GM23338 (cell line): ENCODE data around the gene GHR. TPM values are rescaled to one million over a fixed set of nuclear protein-coding genes. Genes with fewer than 3 reads are reported as not detected.

Experiments
- ATAC-seq: fragments of 200-7000 bp; cut with Tn5 transposase; 3 replicates; pipeline ENCODE4 v1.9.1; 2020
- DNase-seq: peaks from one replicate; pipeline ENCODE4 v3.0.0-alpha.2; 2015; ENCODE audit warnings: low spot score
- H2AFZ ChIP-seq: fragments of 200-600 bp; sonication (generic); 2 replicates; pipeline ENCODE4 v1.8.0; 2016; ENCODE audit warnings: antibody characterized with exemption, mild to moderate bottlenecking, moderate library complexity
- H3F3A ChIP-seq: fragments of 200-600 bp; sonication (generic); replicated peaks from 2 replicates; pipeline ENCODE4 v1.8.0; 2017; ENCODE audit warnings: antibody characterized with exemption, mixed run types, low read depth
- H3K27ac ChIP-seq: fragments of 200-600 bp; sonication (generic); 2 replicates; pipeline ENCODE4 v1.6.1; 2016; ENCODE audit warnings: low read depth
- H3K27me3 ChIP-seq: fragments of 200-600 bp; sonication (generic); 2 replicates; pipeline ENCODE4 v1.8.0; 2016; ENCODE audit warnings: mild to moderate bottlenecking, mixed run types, moderate library complexity; ENCODE audit not compliant: insufficient read depth
- H3K36me3 ChIP-seq: fragments of 200-600 bp; sonication (generic); 2 replicates; pipeline ENCODE4 v1.8.0; 2016; ENCODE audit warnings: mild to moderate bottlenecking; ENCODE audit not compliant: insufficient read depth
- H3K4me1 ChIP-seq: fragments of 200-600 bp; sonication (generic); 2 replicates; pipeline ENCODE4 v1.8.0; 2016; ENCODE audit warnings: mild to moderate bottlenecking, moderate library complexity; ENCODE audit not compliant: insufficient read depth
- H3K4me2 ChIP-seq: fragments of 200-600 bp; sonication (generic); 2 replicates; pipeline ENCODE4 v1.7.1; 2017; ENCODE audit warnings: mixed run types
- H3K4me3 ChIP-seq: fragments of 200-600 bp; sonication (generic); 2 replicates; pipeline ENCODE4 v1.6.1; 2016; ENCODE audit warnings: mixed run types
- H3K79me2 ChIP-seq: fragments of 200-600 bp; sonication (generic); replicated peaks from 2 replicates; pipeline ENCODE4 v1.8.0; 2017; ENCODE audit warnings: mild to moderate bottlenecking; ENCODE audit not compliant: insufficient read depth
- H3K9me2 ChIP-seq: fragments of 200-600 bp; sonication (generic); 2 replicates; pipeline ENCODE4 v1.8.0; 2017; ENCODE audit not compliant: insufficient read depth
- H4K20me1 ChIP-seq: fragments of 200-600 bp; sonication (generic); replicated peaks from 2 replicates; pipeline ENCODE4 v1.8.0; 2017; ENCODE audit warnings: mild to moderate bottlenecking; ENCODE audit not compliant: insufficient read depth
- H3K27ac Mint-ChIP-seq: 2 replicates; pipeline ENCODE4 v1.8.0; 2020; ENCODE audit warnings: inconsistent platforms, mild to moderate bottlenecking, moderate library complexity, mixed read lengths
- H3K27me3 Mint-ChIP-seq: 3 replicates; pipeline ENCODE4 v1.8.0; 2022; ENCODE audit warnings: low read depth, mild to moderate bottlenecking, moderate library complexity, mixed read lengths, inconsistent platforms; ENCODE audit not compliant: insufficient read depth, poor library complexity
- H3K36me3 Mint-ChIP-seq: 3 replicates; pipeline ENCODE4 v1.8.0; 2021; ENCODE audit warnings: low read depth, mild to moderate bottlenecking, inconsistent platforms, moderate library complexity, mixed read lengths
- H3K4me1 Mint-ChIP-seq: 3 replicates; pipeline ENCODE4 v1.8.0; 2020; ENCODE audit warnings: mild to moderate bottlenecking, inconsistent platforms, mixed read lengths
- H3K4me3 Mint-ChIP-seq: 3 replicates; pipeline ENCODE4 v1.8.0; 2021; ENCODE audit warnings: moderate library complexity, mild to moderate bottlenecking, inconsistent platforms, mixed read lengths
- H3K9me3 Mint-ChIP-seq: 3 replicates; pipeline ENCODE4 v1.8.0; 2020; ENCODE audit warnings: moderate library complexity, mild to moderate bottlenecking, inconsistent platforms, mixed read lengths
- CREB1 ChIP-seq: fragments of 250-450 bp; sonication (Bioruptor Pico); IDR thresholded peaks from 2 replicates; pipeline ENCODE4 v1.5.0; 2020; ENCODE audit warnings: low read depth, mild to moderate bottlenecking, moderate library complexity
- EZH2phosphoT487 ChIP-seq: fragments of 200-600 bp; sonication (generic); IDR thresholded peaks from one replicate; pipeline ENCODE4 v1.8.1; 2018; ENCODE audit warnings: antibody characterized with exemption; ENCODE audit not compliant: unreplicated experiment
- JUNB ChIP-seq: IDR thresholded peaks from one replicate; pipeline ENCODE4 v1.6.1; 2016; ENCODE audit warnings: antibody characterized with exemption; ENCODE audit not compliant: unreplicated experiment
- NANOG ChIP-seq: IDR thresholded peaks from 2 replicates; pipeline ENCODE4 v1.6.1; 2016; ENCODE audit warnings: antibody characterized with exemption, borderline replicate concordance
- POLR2AphosphoS5 ChIP-seq: IDR thresholded peaks from 2 replicates; pipeline ENCODE4 v1.6.1; 2016; ENCODE audit warnings: antibody characterized with exemption, low read depth
- STAT1 ChIP-seq: IDR thresholded peaks from one replicate; pipeline ENCODE4 v1.6.1; 2016; ENCODE audit warnings: antibody characterized with exemption; ENCODE audit not compliant: unreplicated experiment
- ZNF114 ChIP-seq: fragments of 250-450 bp; sonication (Bioruptor Pico); IDR thresholded peaks from 2 replicates; pipeline ENCODE4 v1.5.0; 2020; ENCODE audit warnings: mild to moderate bottlenecking, moderate library complexity
- ZNF331 ChIP-seq: fragments of 250-450 bp; sonication (Bioruptor Pico); IDR thresholded peaks from 2 replicates; pipeline ENCODE4 v1.5.0; 2020; ENCODE audit warnings: low read depth, mild to moderate bottlenecking, moderate library complexity
- polyA plus RNA-seq: library from polyadenylated mRNA; unstranded; fragments of >200 nt; fragmentation: Nextera tagmentation; extraction: Ambion mirVana; gene quantifications from 2 replicates; pipeline ENCODE4 v1.2.1, GENCODE V29; 2016
- total RNA-seq: library from RNA; depleted of rRNA; stranded (reverse); fragments of >200 nt; shearing (Covaris generic); gene quantifications from 2 replicates; pipeline ENCODE4 v1.2.3, GENCODE V29; 2014
- TF ChIP-seq, protein P1 (sequence below), 2 experiments: fragments of 200-600 bp in 1 of 2; sonication (generic) in 1 of 2; conservative IDR thresholded peaks; 2 replicates each; pipeline versions ENCODE4 v1.5.1 to v1.6.1; 2016 to 2017; ENCODE audit warnings: antibody characterized with exemption in 2 of 2, low read depth in 2 of 2, mild to moderate bottlenecking in 2 of 2, moderate library complexity in 1 of 2
- TF ChIP-seq, protein P2 (sequence below): IDR thresholded peaks from 2 replicates; pipeline ENCODE4 v1.6.1; 2016; ENCODE audit warnings: antibody characterized with exemption
- TF ChIP-seq, protein P3 (sequence below): IDR thresholded peaks from one replicate; pipeline ENCODE4 v1.6.1; 2018; ENCODE audit warnings: antibody characterized with exemption; ENCODE audit not compliant: unreplicated experiment

GHR gene
- total and polyA plus RNA-seq, 2 experiments from 2014 or later: 0.21 to 1.9 TPM

DNA sequence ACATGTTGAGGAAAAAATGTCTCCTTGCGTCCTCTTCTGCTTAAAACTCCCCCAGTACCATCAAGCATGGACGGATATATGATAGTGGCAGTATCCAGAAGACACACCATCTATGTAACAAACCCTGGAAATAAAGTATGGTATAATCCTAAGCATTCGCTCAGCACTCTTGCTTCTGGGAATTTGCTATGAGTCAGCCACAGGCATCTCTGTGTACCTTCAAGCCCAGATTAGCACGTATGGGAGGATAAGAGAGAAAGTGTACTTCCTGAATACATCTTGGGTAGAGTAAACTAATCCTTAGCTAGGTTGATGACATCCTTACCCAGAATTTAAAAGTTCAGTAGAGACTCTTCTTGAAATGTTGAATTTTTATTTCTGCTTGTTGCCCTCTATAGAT is 71.2 kb downstream of the GHR start:
- no peak overlapping the region for H3K4me2 ChIP-seq
- H3K4me1 ChIP-seq: peaks cover 25% of the 10 kb centered on the region
- Mint-ChIP-seq H3K9me3 (peaks cover 16% of the 10 kb centered on the region; the same call in 2 of the 3 replicates), H3K4me3 (no peak overlapping the region), H3K4me1 (peaks cover 24% of the 10 kb centered on the region), H3K27ac (no peak overlapping the region), H3K27me3 (peaks cover 2% of the 10 kb centered on the region), H3K36me3 (no peaks in the 10 kb centered on the region)
- no peak overlapping the region for H2AFZ ChIP-seq
- H3K27me3 ChIP-seq: no peaks in the 10 kb centered on the region
- H3K36me3 ChIP-seq: no peaks in the 10 kb centered on the region
- no peak overlapping the region for H3K4me3 ChIP-seq
- H3K79me2 ChIP-seq: no peaks in the 10 kb centered on the region
- H3F3A ChIP-seq: no peaks in the 10 kb centered on the region
- DNase-seq (no peak), ATAC-seq (no peak)
- no peak overlapping the region for H3K27ac ChIP-seq
- no peak for TF ChIP-seq EZH2phosphoT487
- TF ChIP-seq POLR2AphosphoS5: no peak
- TF ChIP-seq ZNF331: no peak
- no peak for TF ChIP-seq NANOG
- TF ChIP-seq CREB1 (CRISPR knock-in tag): no peak
- no peak for TF ChIP-seq JUNB
- TF ChIP-seq, protein P1, sequence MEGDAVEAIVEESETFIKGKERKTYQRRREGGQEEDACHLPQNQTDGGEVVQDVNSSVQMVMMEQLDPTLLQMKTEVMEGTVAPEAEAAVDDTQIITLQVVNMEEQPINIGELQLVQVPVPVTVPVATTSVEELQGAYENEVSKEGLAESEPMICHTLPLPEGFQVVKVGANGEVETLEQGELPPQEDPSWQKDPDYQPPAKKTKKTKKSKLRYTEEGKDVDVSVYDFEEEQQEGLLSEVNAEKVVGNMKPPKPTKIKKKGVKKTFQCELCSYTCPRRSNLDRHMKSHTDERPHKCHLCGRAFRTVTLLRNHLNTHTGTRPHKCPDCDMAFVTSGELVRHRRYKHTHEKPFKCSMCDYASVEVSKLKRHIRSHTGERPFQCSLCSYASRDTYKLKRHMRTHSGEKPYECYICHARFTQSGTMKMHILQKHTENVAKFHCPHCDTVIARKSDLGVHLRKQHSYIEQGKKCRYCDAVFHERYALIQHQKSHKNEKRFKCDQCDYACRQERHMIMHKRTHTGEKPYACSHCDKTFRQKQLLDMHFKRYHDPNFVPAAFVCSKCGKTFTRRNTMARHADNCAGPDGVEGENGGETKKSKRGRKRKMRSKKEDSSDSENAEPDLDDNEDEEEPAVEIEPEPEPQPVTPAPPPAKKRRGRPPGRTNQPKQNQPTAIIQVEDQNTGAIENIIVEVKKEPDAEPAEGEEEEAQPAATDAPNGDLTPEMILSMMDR (conservative IDR thresholded peaks at IDR 0.05; ENCODE audit: low read depth in 2 of 2): no peak
- no peak for TF ChIP-seq ZNF114 (CRISPR knock-in tag)
- no peak for TF ChIP-seq STAT1
- no peaks in the 10 kb centered on the region for H4K20me1 ChIP-seq
- H3K9me2 ChIP-seq: peaks cover 17% of the 10 kb centered on the region

DNA sequence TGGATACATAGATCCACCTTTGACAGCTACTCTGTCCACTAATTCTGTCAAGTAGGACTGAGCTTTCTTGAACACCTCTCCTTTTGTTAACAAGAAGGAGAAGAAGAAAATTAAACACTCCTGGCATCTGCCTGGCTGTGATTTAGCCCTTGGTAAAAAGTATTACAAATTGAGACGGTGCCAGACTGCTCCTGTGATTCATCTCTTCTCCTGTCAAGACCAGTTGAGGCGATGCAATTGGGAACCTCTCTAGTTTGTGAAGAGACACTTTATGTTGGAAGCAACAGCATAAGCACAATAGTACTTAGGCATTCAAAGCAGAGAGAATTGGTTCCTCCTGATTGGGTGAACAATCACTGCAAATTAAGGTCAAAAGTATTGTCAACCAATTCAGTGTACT is 72.7 kb downstream of the GHR start:
- Histone ChIP-seq H3K27me3 (no peaks in the 10 kb centered on the region), H3K4me2 (no peak overlapping the region), H3K9me2 (peaks cover 17% of the 10 kb centered on the region), H4K20me1 (no peaks in the 10 kb centered on the region), H2AFZ (no peak overlapping the region), H3K79me2 (no peaks in the 10 kb centered on the region), H3K4me3 (no peak overlapping the region), H3K27ac (no peak overlapping the region), H3F3A (no peaks in the 10 kb centered on the region), H3K36me3 (no peaks in the 10 kb centered on the region), H3K4me1 (peaks cover 25% of the 10 kb centered on the region)
- no peak overlapping the region for H3K4me3 Mint-ChIP-seq
- ATAC-seq (no peak), DNase-seq (no peak)
- peaks cover 19% of the 10 kb centered on the region; the same call in 2 of the 3 replicates for H3K9me3 Mint-ChIP-seq
- no peak overlapping the region for H3K27ac Mint-ChIP-seq
- peaks cover 24% of the 10 kb centered on the region for H3K4me1 Mint-ChIP-seq
- peaks cover 2% of the 10 kb centered on the region for H3K27me3 Mint-ChIP-seq
- no peaks in the 10 kb centered on the region for H3K36me3 Mint-ChIP-seq
- TF ChIP-seq EZH2phosphoT487 (no peak), CREB1 (CRISPR knock-in tag) (no peak), JUNB (no peak), NANOG (no peak)
- TF ChIP-seq, protein P2, sequence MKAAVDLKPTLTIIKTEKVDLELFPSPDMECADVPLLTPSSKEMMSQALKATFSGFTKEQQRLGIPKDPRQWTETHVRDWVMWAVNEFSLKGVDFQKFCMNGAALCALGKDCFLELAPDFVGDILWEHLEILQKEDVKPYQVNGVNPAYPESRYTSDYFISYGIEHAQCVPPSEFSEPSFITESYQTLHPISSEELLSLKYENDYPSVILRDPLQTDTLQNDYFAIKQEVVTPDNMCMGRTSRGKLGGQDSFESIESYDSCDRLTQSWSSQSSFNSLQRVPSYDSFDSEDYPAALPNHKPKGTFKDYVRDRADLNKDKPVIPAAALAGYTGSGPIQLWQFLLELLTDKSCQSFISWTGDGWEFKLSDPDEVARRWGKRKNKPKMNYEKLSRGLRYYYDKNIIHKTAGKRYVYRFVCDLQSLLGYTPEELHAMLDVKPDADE: no peak
- TF ChIP-seq, protein P3, sequence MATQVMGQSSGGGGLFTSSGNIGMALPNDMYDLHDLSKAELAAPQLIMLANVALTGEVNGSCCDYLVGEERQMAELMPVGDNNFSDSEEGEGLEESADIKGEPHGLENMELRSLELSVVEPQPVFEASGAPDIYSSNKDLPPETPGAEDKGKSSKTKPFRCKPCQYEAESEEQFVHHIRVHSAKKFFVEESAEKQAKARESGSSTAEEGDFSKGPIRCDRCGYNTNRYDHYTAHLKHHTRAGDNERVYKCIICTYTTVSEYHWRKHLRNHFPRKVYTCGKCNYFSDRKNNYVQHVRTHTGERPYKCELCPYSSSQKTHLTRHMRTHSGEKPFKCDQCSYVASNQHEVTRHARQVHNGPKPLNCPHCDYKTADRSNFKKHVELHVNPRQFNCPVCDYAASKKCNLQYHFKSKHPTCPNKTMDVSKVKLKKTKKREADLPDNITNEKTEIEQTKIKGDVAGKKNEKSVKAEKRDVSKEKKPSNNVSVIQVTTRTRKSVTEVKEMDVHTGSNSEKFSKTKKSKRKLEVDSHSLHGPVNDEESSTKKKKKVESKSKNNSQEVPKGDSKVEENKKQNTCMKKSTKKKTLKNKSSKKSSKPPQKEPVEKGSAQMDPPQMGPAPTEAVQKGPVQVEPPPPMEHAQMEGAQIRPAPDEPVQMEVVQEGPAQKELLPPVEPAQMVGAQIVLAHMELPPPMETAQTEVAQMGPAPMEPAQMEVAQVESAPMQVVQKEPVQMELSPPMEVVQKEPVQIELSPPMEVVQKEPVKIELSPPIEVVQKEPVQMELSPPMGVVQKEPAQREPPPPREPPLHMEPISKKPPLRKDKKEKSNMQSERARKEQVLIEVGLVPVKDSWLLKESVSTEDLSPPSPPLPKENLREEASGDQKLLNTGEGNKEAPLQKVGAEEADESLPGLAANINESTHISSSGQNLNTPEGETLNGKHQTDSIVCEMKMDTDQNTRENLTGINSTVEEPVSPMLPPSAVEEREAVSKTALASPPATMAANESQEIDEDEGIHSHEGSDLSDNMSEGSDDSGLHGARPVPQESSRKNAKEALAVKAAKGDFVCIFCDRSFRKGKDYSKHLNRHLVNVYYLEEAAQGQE: no peak
